HG03558 (cell line): Measurements from ENCODE around the gene RCBTB1.
"Not testable (repeated sequence)": the region's sequence is repeated elsewhere in the genome, so short reads cannot be mapped to it uniquely, and the experiment has no call there.

Experiments
- ATAC-seq: cut with Tn5 transposase; IDR thresholded peaks from one replicate; pipeline ENCODE4 v1.9.1; 2021; ENCODE audit warnings: moderate number of reproducible peaks; ENCODE audit not compliant: unreplicated experiment; ENCODE audit errors: extremely low read depth

The RCBTB1 gene

DNA sequence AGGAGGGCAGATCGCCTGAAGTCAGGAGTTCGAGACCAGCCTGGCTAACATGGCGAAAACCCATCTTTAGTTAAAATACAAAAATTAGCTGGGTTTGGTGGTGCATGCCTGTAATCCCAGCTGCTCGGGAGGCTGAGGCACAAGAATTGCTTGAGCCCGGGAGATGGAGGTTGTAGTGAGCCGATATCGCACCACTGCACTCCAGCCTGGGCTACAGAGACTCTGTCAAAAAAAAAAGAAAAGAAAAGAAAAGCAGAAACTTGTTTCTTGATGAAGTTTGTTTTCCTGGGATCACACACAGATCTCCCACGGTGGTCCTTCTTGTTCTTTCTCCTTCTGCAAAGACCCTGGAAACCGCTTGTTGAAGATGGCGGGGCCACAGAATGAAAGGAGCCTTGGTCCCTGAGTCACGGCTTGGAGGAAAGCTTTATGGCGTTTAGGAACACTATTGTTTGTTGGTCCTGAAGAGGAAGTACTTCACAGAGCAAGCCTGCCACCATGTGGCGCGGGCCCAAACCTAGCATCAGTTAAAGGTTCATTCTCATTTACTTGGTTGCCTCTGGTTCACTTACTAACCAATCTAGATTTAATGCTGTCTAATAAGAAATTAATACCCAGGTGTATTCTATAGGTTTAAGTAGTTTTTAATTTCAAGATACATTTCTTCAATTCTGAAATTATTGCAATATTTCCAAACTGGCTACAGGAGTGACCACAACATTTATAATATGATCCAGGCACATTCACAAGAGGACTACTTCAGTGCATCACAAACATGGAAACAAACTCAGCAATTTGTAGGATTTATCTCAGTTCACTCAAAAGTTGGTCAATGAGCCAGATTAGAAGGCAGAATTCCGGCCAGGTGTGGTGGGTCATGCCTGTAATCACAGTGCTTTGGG is 21.6 kb upstream of the RCBTB1 start:
- peak; percentile 75 for ATAC-seq

DNA sequence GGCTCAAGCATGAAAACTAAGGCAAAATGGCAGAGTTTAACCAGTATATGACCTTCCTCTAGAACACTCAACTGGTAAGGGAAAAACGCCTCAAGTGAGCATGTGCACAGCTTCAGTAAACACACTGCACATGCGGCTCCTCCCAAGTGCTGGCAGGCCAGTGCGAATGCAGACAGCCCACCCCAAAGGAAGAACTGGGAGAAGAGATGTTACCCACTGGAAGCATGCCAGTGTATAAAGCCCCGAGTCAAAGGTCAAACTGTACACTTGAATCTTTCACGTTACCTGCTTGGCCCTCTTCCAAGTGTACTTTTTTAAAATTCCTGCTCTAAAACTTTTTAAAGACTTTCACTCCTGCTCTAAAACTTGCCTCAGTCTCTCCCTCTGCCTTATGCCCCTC is 19.2 kb upstream of the RCBTB1 start:
- ATAC-seq = no peak

GRCh38 chr13:49602615-49603014 is 17.3 kb upstream of the RCBTB1 start:
- not testable (repeated sequence) for ATAC-seq

GRCh38 chr13:49602005-49602404 is 16.6 kb upstream of the RCBTB1 start:
- ATAC-seq = no peak

DNA sequence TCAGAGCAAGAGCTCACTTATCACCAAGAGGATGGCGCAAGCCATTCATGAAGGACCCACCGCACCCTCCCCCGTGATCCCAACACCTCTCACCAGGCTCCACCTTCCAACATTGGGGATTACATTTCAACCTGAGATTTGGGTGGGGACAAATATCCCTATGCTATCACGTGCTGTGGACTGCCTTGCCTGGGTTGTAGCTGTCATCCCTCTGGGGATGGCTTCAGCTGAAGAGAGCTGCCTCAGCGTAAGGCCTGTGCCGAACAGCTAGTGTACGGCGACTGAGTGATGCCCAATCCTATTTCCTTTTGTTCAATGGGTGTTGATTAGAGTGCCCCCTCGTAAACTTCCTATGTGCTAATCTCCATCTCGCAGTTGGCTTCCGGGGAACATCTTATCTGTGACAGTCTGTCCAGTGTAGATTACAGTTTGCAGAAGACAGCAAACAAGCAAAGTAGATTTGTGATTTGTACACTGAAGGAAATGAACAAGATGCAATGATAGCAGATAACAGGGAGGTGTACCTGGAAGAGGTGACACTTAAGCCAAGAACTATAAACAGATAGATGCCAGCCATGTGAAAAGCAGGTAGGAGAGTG is 11.8 kb upstream of the RCBTB1 start:
- no peak for ATAC-seq

GRCh38 chr13:49596221-49596620 is 10.9 kb upstream of the RCBTB1 start:
- no peak for ATAC-seq

DNA sequence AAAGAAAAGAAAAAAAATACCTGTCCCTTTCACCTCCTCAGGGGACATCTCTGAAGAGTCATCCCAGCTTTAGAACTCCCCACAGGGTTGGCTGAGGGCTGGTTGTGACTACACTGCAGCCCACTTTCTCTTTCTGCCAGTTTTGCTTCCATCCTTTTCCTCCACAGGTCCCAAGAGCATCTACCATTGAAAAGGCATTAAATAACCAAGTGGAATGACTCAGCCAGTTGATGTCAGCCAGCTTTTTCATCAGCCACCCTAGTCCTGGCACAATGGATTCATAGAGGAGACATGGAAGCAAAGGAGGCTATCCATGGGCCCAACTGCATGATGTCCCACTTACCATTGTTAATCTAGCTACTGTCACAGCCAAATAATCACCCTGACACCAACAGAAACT is 9.2 kb upstream of the RCBTB1 start:
- ATAC-seq = no peak

DNA sequence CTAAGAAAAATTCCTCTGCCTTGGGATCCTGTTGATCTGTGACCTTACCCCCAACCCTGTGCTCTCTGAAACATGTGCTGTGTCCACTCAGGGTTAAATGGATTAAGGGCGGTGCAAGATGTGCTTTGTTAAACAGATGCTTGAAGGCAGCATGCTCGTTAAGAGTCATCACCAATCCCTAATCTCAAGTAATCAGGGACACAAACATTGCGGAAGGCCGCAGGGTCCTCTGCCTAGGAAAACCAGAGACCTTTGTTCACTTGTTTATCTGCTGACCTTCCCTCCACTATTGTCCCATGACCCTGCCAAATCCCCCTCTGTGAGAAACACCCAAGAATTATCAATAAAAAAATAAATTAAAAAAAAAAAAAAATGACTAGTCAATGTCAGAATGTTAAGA is 8.5 kb upstream of the RCBTB1 start:
- not testable (repeated sequence) for ATAC-seq

- not testable (repeated sequence) for ATAC-seq
Measured at GRCh38 chr13:49590714-49591113, 5.4 kb upstream of the RCBTB1 start.

GRCh38 chr13:49587311-49587847 is 2.0 kb upstream of the RCBTB1 start:
- no peak for ATAC-seq

GRCh38 chr13:49586717-49587116 is 1.4 kb upstream of the RCBTB1 start:
- no peak for ATAC-seq

GRCh38 chr13:49584771-49585182 is 581 bp downstream of the RCBTB1 start:
- no peak for ATAC-seq

- no peak for ATAC-seq
Measured at GRCh38 chr13:49580980-49581680, 4.2 kb downstream of the RCBTB1 start.

DNA sequence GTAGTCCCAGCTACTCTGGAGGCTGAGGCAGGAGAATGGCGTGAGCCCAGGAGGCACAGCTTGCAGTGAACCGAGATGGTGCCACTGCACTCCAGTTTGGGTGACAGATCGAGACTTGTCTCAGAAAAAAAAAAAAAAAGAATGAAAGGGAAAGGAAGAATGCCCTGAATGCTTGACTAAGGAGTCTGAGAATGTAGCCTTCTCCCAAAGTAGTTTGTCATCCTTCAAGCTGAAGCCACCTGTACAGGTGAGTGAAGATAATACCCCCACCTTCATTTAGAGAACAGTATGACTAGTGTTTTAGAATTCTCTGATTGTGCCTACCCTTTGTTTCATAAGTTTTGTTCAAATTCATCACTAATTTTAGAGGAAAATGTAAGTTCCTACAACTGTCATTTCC is 5.9 kb downstream of the RCBTB1 start:
- ATAC-seq = no peak

DNA sequence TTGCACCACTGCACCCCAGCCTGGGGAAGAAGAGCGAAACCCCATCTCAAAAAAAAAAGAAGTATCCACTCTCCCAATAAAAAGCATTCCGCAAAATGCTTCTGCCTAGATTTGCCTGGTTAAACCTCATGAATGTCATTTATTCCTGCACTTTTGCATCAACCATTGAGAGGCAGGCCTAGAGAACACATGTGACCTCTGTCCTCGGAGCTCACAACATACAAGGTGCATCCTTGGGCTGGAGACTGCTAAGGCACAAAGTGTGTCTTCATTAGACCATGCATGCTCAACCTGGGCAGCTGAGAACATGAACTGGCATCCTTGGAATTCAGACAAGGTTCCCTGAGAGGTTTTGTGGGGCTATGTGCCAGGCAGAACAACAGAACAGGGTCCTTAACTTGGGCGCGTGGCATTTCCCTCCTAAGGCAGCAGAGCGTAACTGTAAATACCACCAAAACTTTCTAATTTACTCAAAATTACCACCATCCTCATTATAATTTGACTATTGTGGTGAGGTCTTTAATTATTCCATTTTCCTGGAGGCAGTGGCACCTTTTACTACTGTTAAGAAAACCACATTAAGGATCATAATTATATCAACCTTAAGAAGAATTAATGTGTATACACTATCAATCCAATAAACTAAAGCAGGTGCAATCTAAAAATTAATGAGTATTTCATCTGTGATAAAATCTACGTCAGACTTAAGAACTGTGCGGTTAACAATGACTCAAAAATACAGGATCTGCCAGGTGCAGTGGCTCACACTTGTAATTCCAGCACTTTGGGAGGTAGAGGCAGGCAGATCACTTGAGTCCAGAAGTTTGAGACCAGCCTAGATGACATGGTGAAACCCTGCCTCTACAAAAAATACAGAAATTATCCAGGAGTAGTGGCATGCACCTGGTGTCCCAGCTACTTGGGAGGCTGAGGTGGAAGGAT is 13.8 kb downstream of the RCBTB1 start:
- no peak for ATAC-seq

- ATAC-seq = no peak
Measured at GRCh38 chr13:49569993-49570689, 15.2 kb downstream of the RCBTB1 start.

GRCh38 chr13:49567491-49567890 is 17.9 kb downstream of the RCBTB1 start:
- ATAC-seq = no peak

DNA sequence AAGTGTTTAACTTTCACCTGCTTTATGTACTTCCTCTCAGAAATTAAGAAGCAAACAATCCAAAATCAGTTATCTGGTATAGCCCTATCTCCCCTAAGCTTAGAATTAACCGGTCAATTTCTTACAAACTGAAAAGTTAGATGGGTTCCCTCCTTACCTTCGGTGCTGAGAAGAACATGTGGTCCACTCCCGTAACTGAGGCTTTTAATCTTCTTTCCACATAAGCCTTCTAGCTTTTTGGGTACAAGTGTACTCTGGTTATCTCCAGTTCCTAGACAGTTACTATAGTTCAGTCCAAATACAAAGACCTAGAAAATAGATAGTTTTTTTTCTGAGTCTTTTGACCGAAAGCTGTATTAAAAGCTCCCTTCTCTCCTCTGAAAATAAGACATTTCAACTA is 18.9 kb downstream of the RCBTB1 start:
- ATAC-seq = no peak

DNA sequence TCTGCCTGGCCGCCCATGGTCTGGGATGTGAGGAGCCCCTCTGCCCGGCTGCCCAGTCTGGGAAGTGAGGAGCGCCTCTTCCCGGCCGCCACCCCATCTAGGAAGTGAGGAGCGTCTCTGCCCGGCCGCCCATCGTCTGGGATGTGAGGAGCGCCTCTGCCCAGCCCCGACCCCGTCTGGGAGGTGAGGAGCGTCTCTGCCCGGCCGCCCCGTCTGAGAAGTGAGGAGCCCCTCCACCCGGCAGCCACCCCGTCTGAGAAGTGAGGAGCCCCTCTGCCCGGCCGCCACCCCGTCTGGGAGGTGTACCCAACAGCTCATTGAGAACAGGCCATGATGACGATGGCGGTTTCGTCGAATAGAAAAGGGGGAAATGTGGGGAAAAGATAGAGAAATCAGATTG is 19.9 kb downstream of the RCBTB1 start:
- ATAC-seq = not testable (repeated sequence)
